HG03565 (cell line): Measurements from ENCODE around the gene HMBS.
"Not testable (repeated sequence)": the region's sequence is repeated elsewhere in the genome, so short reads cannot be mapped to it uniquely, and the experiment has no call there.

Source experiments
- ATAC-seq: cut with Tn5 transposase; IDR thresholded peaks from one replicate; pipeline ENCODE4 v1.9.1; 2021; ENCODE audit warnings: mild to moderate bottlenecking, moderate library complexity; ENCODE audit not compliant: unreplicated experiment

Gene HMBS

GRCh38 chr11:119084663-119085436 is at the start of gene HMBS:
Gene HMBS, plus strand, starts transcription at chr11:119084881. Its CDS starts 153 bp downstream, at chr11:119085034.
- peak; percentile 78 for ATAC-seq

- no peak for ATAC-seq
Observed at GRCh38 chr11:119038884-119039283, 45.8 kb upstream of the HMBS start.

GRCh38 chr11:119039471-119039870 is 45.2 kb upstream of the HMBS start:
- ATAC-seq: not testable (repeated sequence)

- ATAC-seq: no peak
Observed at GRCh38 chr11:119041821-119042514, 42.7 kb upstream of the HMBS start.

- no peak for ATAC-seq
Observed at GRCh38 chr11:119042927-119043326, 41.8 kb upstream of the HMBS start.

- no peak for ATAC-seq
Observed at GRCh38 chr11:119044708-119045107, 40.0 kb upstream of the HMBS start.

GRCh38 chr11:119046489-119046888 is 38.2 kb upstream of the HMBS start:
- no peak for ATAC-seq

- ATAC-seq: no peak
Observed at GRCh38 chr11:119047205-119047604, 37.5 kb upstream of the HMBS start.

- ATAC-seq: no peak
Observed at GRCh38 chr11:119048644-119049043, 36.0 kb upstream of the HMBS start.

GRCh38 chr11:119049081-119049480 is 35.6 kb upstream of the HMBS start:
- ATAC-seq: no peak

- no peak for ATAC-seq
Observed at GRCh38 chr11:119051440-119052162, 33.1 kb upstream of the HMBS start.

GRCh38 chr11:119052163-119052814 is 32.4 kb upstream of the HMBS start:
- ATAC-seq: no peak

GRCh38 chr11:119054418-119054817 is 30.3 kb upstream of the HMBS start:
- ATAC-seq: no peak

- no peak for ATAC-seq
Observed at GRCh38 chr11:119055901-119056300, 28.8 kb upstream of the HMBS start.

GRCh38 chr11:119056421-119056999 is 28.2 kb upstream of the HMBS start:
- peak; percentile 2 for ATAC-seq

GRCh38 chr11:119057000-119057769 is 27.5 kb upstream of the HMBS start, which contains the start of gene HYOU1:
Gene HYOU1, minus strand, starts transcription at chr11:119057205. Its CDS starts 1,045 bp downstream, at chr11:119056160.
- peak; percentile 81 for ATAC-seq

- not testable (repeated sequence) for ATAC-seq
Observed at GRCh38 chr11:119059128-119059527, 25.6 kb upstream of the HMBS start.

- ATAC-seq: no peak
Observed at GRCh38 chr11:119061256-119061655, 23.4 kb upstream of the HMBS start.

GRCh38 chr11:119062779-119063178 is 21.9 kb upstream of the HMBS start:
- no peak for ATAC-seq

- no peak for ATAC-seq
Observed at GRCh38 chr11:119065369-119065768, 19.3 kb upstream of the HMBS start.
